ENCODE results near the gene UGGT1. TPM values are rescaled to one million over a fixed set of nuclear protein-coding genes. Genes with fewer than 3 reads are reported as not detected.

Gene UGGT1
- total and polyA plus RNA-seq, 9 of the 15 experiments (the other 6 are each of a cell fraction or from before 2014, with no cell fraction given) = 5.1 to 56.4 (median 37.9) TPM

DNA sequence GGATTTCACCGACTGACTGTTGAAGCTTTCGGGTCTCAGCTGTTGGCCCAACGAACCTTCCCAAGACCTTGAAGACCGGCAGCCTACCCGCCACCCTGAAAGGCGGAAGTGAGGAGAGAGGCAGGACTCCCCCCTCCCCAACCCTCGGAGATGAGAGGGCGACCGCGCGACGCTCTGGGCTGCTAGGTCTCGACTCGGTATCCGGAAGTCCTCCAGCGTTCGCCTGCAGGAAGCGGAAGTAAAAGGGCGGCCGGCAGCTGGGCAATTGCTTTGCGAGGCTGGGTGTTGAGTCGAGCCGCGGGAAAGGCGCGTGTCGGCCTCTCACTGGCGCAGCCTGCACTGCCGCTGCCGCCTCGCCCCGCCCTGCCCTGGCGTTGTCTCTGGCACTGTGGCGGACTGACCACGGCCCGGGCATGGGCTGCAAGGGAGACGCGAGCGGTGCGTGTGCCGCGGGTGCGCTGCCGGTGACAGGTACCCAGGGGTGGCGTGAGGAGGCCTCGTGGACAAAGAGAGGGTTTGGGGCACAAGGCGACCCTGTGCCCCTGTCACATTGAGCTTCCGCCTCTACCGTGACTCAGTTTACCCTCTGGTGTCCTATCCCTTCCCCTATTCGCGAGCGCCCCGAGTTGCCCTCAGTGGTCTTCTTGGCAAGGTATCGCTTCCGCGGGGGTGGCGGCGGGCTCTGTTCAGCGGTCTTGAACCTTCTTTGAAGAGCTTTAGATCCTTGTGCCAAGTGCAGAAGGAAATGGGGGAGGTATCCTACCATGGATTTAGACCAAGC lies at the start of gene UGGT1 (continued):
- TF ChIP-seq, protein P1, sequence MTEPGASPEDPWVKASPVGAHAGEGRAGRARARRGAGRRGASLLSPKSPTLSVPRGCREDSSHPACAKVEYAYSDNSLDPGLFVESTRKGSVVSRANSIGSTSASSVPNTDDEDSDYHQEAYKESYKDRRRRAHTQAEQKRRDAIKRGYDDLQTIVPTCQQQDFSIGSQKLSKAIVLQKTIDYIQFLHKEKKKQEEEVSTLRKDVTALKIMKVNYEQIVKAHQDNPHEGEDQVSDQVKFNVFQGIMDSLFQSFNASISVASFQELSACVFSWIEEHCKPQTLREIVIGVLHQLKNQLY (CRISPR knock-in tag; conservative IDR thresholded peaks at IDR 0.05) = 0 out of 4 replicates have a peak, but pooled peaks of 1 of the 2 experiments have one; percentile 64
- TF ChIP-seq, protein P2, sequence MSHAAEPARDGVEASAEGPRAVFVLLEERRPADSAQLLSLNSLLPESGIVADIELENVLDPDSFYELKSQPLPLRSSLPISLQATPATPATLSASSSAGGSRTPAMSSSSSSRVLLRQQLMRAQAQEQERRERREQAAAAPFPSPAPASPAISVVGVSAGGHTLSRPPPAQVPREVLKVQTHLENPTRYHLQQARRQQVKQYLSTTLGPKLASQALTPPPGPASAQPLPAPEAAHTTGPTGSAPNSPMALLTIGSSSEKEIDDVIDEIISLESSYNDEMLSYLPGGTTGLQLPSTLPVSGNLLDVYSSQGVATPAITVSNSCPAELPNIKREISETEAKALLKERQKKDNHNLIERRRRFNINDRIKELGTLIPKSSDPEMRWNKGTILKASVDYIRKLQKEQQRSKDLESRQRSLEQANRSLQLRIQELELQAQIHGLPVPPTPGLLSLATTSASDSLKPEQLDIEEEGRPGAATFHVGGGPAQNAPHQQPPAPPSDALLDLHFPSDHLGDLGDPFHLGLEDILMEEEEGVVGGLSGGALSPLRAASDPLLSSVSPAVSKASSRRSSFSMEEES (CRISPR knock-in tag; IDR thresholded peaks at IDR 0.05) = no peak
- TF ChIP-seq ZNF511 (CRISPR knock-in tag; IDR thresholded peaks at IDR 0.05) = peak; percentile 88; the same call in 1 of the 2 replicates
- TF ChIP-seq SPI1 (IDR thresholded peaks at IDR 0.05; ENCODE audit: borderline replicate concordance, low read depth, low read length) = peak; percentile 94
- no peak for TF ChIP-seq ZNF347 (CRISPR knock-in tag; IDR thresholded peaks at IDR 0.05; ENCODE audit: low read depth)
- TF ChIP-seq, protein P3, sequence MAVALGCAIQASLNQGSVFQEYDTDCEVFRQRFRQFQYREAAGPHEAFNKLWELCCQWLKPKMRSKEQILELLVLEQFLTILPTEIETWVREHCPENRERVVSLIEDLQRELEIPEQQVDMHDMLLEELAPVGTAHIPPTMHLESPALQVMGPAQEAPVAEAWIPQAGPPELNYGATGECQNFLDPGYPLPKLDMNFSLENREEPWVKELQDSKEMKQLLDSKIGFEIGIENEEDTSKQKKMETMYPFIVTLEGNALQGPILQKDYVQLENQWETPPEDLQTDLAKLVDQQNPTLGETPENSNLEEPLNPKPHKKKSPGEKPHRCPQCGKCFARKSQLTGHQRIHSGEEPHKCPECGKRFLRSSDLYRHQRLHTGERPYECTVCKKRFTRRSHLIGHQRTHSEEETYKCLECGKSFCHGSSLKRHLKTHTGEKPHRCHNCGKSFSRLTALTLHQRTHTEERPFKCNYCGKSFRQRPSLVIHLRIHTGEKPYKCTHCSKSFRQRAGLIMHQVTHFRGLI (CRISPR knock-in tag; IDR thresholded peaks at IDR 0.05) = no peak
- peak; percentile 70; the same call in 1 of the 2 replicates for TF ChIP-seq KLF1 (tag; IDR thresholded peaks at IDR 0.05)
- TF ChIP-seq SIN3B (IDR thresholded peaks at IDR 0.05; ENCODE audit: low read depth) = peak; percentile 83
- TF ChIP-seq, protein P4, sequence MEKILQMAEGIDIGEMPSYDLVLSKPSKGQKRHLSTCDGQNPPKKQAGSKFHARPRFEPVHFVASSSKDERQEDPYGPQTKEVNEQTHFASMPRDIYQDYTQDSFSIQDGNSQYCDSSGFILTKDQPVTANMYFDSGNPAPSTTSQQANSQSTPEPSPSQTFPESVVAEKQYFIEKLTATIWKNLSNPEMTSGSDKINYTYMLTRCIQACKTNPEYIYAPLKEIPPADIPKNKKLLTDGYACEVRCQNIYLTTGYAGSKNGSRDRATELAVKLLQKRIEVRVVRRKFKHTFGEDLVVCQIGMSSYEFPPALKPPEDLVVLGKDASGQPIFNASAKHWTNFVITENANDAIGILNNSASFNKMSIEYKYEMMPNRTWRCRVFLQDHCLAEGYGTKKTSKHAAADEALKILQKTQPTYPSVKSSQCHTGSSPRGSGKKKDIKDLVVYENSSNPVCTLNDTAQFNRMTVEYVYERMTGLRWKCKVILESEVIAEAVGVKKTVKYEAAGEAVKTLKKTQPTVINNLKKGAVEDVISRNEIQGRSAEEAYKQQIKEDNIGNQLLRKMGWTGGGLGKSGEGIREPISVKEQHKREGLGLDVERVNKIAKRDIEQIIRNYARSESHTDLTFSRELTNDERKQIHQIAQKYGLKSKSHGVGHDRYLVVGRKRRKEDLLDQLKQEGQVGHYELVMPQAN (IDR thresholded peaks at IDR 0.05; ENCODE audit: borderline replicate concordance) = peak; percentile 98
- peak; percentile 97 for TF ChIP-seq POLR2G (IDR thresholded peaks at IDR 0.05; ENCODE audit: low read depth, low read length)
- TF ChIP-seq, protein P5, sequence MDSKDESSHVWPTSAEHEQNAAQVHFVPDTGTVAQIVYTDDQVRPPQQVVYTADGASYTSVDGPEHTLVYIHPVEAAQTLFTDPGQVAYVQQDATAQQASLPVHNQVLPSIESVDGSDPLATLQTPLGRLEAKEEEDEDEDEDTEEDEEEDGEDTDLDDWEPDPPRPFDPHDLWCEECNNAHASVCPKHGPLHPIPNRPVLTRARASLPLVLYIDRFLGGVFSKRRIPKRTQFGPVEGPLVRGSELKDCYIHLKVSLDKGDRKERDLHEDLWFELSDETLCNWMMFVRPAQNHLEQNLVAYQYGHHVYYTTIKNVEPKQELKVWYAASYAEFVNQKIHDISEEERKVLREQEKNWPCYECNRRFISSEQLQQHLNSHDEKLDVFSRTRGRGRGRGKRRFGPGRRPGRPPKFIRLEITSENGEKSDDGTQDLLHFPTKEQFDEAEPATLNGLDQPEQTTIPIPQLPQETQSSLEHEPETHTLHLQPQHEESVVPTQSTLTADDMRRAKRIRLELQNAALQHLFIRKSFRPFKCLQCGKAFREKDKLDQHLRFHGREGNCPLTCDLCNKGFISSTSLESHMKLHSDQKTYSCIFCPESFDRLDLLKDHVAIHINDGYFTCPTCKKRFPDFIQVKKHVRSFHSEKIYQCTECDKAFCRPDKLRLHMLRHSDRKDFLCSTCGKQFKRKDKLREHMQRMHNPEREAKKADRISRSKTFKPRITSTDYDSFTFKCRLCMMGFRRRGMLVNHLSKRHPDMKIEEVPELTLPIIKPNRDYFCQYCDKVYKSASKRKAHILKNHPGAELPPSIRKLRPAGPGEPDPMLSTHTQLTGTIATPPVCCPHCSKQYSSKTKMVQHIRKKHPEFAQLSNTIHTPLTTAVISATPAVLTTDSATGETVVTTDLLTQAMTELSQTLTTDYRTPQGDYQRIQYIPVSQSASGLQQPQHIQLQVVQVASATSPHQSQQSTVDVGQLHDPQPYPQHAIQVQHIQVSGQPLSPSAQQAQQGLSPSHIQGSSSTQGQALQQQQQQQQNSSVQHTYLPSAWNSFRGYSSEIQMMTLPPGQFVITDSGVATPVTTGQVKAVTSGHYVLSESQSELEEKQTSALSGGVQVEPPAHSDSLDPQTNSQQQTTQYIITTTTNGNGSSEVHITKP (IDR thresholded peaks at IDR 0.05; ENCODE audit: partially characterized antibody) = no peak
- no peak for TF ChIP-seq ILK (tag; IDR thresholded peaks at IDR 0.05; ENCODE audit: borderline replicate concordance, low read depth)
- no peak for TF ChIP-seq CBFA2T2 (conservative IDR thresholded peaks at IDR 0.05)
- TF ChIP-seq SOX6 (IDR thresholded peaks at IDR 0.05) = peak; percentile 36; the same call in 1 of the 2 replicates
- TF ChIP-seq HCFC1 (IDR thresholded peaks at IDR 0.05; ENCODE audit: low read depth, low read length) = peak; percentile 80
